ENCODE results near the gene BLOC1S1.

Gene BLOC1S1

GRCh38 chr12:55721601-55722213 is 5.9 kb downstream of the BLOC1S1 start:
- H3K9me3 ChIP-seq (ENCODE audit: control insufficient read depth, insufficient read depth, low read length): no peaks in the 10 kb centered on the region
- peaks cover 36% of the 10 kb centered on the region for H3K36me3 ChIP-seq (ENCODE audit: control insufficient read depth, insufficient read depth, low read length)
- peaks cover 21% of the 10 kb centered on the region for H3K4me1 ChIP-seq (ENCODE audit: control insufficient read depth, insufficient read depth, low read length)
- no peak overlapping the region for H3K4me3 ChIP-seq (ENCODE audit: low read depth, low read length)
- no peak overlapping the region for H3K9ac ChIP-seq (ENCODE audit: low read depth, low read length)
- no peaks in the 10 kb centered on the region for H3K27me3 ChIP-seq (ENCODE audit: control insufficient read depth, insufficient read depth, low read length)
- H3K27ac ChIP-seq (ENCODE audit: low read depth, low read length): peak overlapping the region; percentile 58

- Histone ChIP-seq H3K9ac (ENCODE audit: low read depth, low read length) (no peak overlapping the region), H3K4me1 (ENCODE audit: control insufficient read depth, insufficient read depth, low read length) (peaks cover 16% of the 10 kb centered on the region), H3K27me3 (ENCODE audit: control insufficient read depth, insufficient read depth, low read length) (no peaks in the 10 kb centered on the region), H3K36me3 (ENCODE audit: control insufficient read depth, insufficient read depth, low read length) (peaks cover 42% of the 10 kb centered on the region), H3K27ac (ENCODE audit: low read depth, low read length) (no peak overlapping the region), H3K9me3 (ENCODE audit: control insufficient read depth, insufficient read depth, low read length) (no peaks in the 10 kb centered on the region), H3K4me3 (ENCODE audit: low read depth, low read length) (no peak overlapping the region)
Measured at GRCh38 chr12:55722948-55723347, 7.1 kb downstream of the BLOC1S1 start.

GRCh38 chr12:55723516-55724225 is 7.8 kb downstream of the BLOC1S1 start:
- Histone ChIP-seq H3K4me1 (ENCODE audit: control insufficient read depth, insufficient read depth, low read length) (peaks cover 10% of the 10 kb centered on the region), H3K27ac (ENCODE audit: low read depth, low read length) (no peak overlapping the region), H3K27me3 (ENCODE audit: control insufficient read depth, insufficient read depth, low read length) (no peaks in the 10 kb centered on the region), H3K9me3 (ENCODE audit: control insufficient read depth, insufficient read depth, low read length) (no peaks in the 10 kb centered on the region), H3K4me3 (ENCODE audit: low read depth, low read length) (no peak overlapping the region), H3K9ac (ENCODE audit: low read depth, low read length) (no peak overlapping the region), H3K36me3 (ENCODE audit: control insufficient read depth, insufficient read depth, low read length) (peaks cover 42% of the 10 kb centered on the region)

GRCh38 chr12:55724226-55724939 is 8.5 kb downstream of the BLOC1S1 start:
- H3K4me3 ChIP-seq (ENCODE audit: low read depth, low read length): no peak overlapping the region
- peaks cover 42% of the 10 kb centered on the region for H3K36me3 ChIP-seq (ENCODE audit: control insufficient read depth, insufficient read depth, low read length)
- H3K27me3 ChIP-seq (ENCODE audit: control insufficient read depth, insufficient read depth, low read length): no peaks in the 10 kb centered on the region
- no peaks in the 10 kb centered on the region for H3K9me3 ChIP-seq (ENCODE audit: control insufficient read depth, insufficient read depth, low read length)
- no peak overlapping the region for H3K9ac ChIP-seq (ENCODE audit: low read depth, low read length)
- H3K27ac ChIP-seq (ENCODE audit: low read depth, low read length): no peak overlapping the region
- H3K4me1 ChIP-seq (ENCODE audit: control insufficient read depth, insufficient read depth, low read length): peaks cover 7% of the 10 kb centered on the region

- Histone ChIP-seq H3K27me3 (ENCODE audit: control insufficient read depth, insufficient read depth, low read length) (no peaks in the 10 kb centered on the region), H3K4me3 (ENCODE audit: low read depth, low read length) (no peak overlapping the region), H3K4me1 (ENCODE audit: control insufficient read depth, insufficient read depth, low read length) (peaks cover 10% of the 10 kb centered on the region), H3K36me3 (ENCODE audit: control insufficient read depth, insufficient read depth, low read length) (peaks cover 42% of the 10 kb centered on the region), H3K27ac (ENCODE audit: low read depth, low read length) (no peak overlapping the region), H3K9me3 (ENCODE audit: control insufficient read depth, insufficient read depth, low read length) (no peaks in the 10 kb centered on the region), H3K9ac (ENCODE audit: low read depth, low read length) (no peak overlapping the region)
Measured at GRCh38 chr12:55724940-55725309, 9.1 kb downstream of the BLOC1S1 start.

- Histone ChIP-seq H3K27me3 (ENCODE audit: control insufficient read depth, insufficient read depth, low read length) (no peaks in the 10 kb centered on the region), H3K4me1 (ENCODE audit: control insufficient read depth, insufficient read depth, low read length) (peaks cover 16% of the 10 kb centered on the region), H3K36me3 (ENCODE audit: control insufficient read depth, insufficient read depth, low read length) (peaks cover 42% of the 10 kb centered on the region), H3K4me3 (ENCODE audit: low read depth, low read length) (no peak overlapping the region), H3K9me3 (ENCODE audit: control insufficient read depth, insufficient read depth, low read length) (no peaks in the 10 kb centered on the region), H3K27ac (ENCODE audit: low read depth, low read length) (no peak overlapping the region), H3K9ac (ENCODE audit: low read depth, low read length) (no peak overlapping the region)
Measured at GRCh38 chr12:55725556-55725955, 9.7 kb downstream of the BLOC1S1 start.

GRCh38 chr12:55726971-55727370 is 11.1 kb downstream of the BLOC1S1 start:
- Histone ChIP-seq H3K27ac (ENCODE audit: low read depth, low read length) (peak overlapping the region; percentile 97), H3K4me1 (ENCODE audit: control insufficient read depth, insufficient read depth, low read length) (peaks cover 19% of the 10 kb centered on the region), H3K4me3 (ENCODE audit: low read depth, low read length) (peak overlapping the region; percentile 94), H3K36me3 (ENCODE audit: control insufficient read depth, insufficient read depth, low read length) (peaks cover 42% of the 10 kb centered on the region), H3K9ac (ENCODE audit: low read depth, low read length) (no peak overlapping the region), H3K27me3 (ENCODE audit: control insufficient read depth, insufficient read depth, low read length) (no peaks in the 10 kb centered on the region), H3K9me3 (ENCODE audit: control insufficient read depth, insufficient read depth, low read length) (no peaks in the 10 kb centered on the region)

- Histone ChIP-seq H3K27me3 (ENCODE audit: control insufficient read depth, insufficient read depth, low read length) (no peaks in the 10 kb centered on the region), H3K27ac (ENCODE audit: low read depth, low read length) (peak overlapping the region; percentile 97), H3K4me1 (ENCODE audit: control insufficient read depth, insufficient read depth, low read length) (peaks cover 19% of the 10 kb centered on the region), H3K36me3 (ENCODE audit: control insufficient read depth, insufficient read depth, low read length) (peaks cover 42% of the 10 kb centered on the region), H3K9ac (ENCODE audit: low read depth, low read length) (peak overlapping the region; percentile 81), H3K9me3 (ENCODE audit: control insufficient read depth, insufficient read depth, low read length) (no peaks in the 10 kb centered on the region), H3K4me3 (ENCODE audit: low read depth, low read length) (peak overlapping the region; percentile 94)
Measured at GRCh38 chr12:55727643-55728185, 11.9 kb downstream of the BLOC1S1 start.

- Histone ChIP-seq H3K27ac (ENCODE audit: low read depth, low read length) (peak overlapping the region; percentile 97), H3K9ac (ENCODE audit: low read depth, low read length) (peak overlapping the region; percentile 81), H3K27me3 (ENCODE audit: control insufficient read depth, insufficient read depth, low read length) (no peaks in the 10 kb centered on the region), H3K9me3 (ENCODE audit: control insufficient read depth, insufficient read depth, low read length) (no peaks in the 10 kb centered on the region), H3K36me3 (ENCODE audit: control insufficient read depth, insufficient read depth, low read length) (peaks cover 35% of the 10 kb centered on the region), H3K4me3 (ENCODE audit: low read depth, low read length) (peak overlapping the region; percentile 94), H3K4me1 (ENCODE audit: control insufficient read depth, insufficient read depth, low read length) (peaks cover 19% of the 10 kb centered on the region)
Measured at GRCh38 chr12:55728186-55728938, 12.5 kb downstream of the BLOC1S1 start.

- H3K27me3 ChIP-seq (ENCODE audit: control insufficient read depth, insufficient read depth, low read length): no peaks in the 10 kb centered on the region
- peak within 1 kb of the TSS; percentile 97 for H3K27ac ChIP-seq (ENCODE audit: low read depth, low read length)
- peaks cover 19% of the 10 kb centered on the region for H3K4me1 ChIP-seq (ENCODE audit: control insufficient read depth, insufficient read depth, low read length)
- peak within 1 kb of the TSS; percentile 81 for H3K9ac ChIP-seq (ENCODE audit: low read depth, low read length)
- H3K9me3 ChIP-seq (ENCODE audit: control insufficient read depth, insufficient read depth, low read length): no peaks in the 10 kb centered on the region
- peaks cover 29% of the 10 kb centered on the region for H3K36me3 ChIP-seq (ENCODE audit: control insufficient read depth, insufficient read depth, low read length)
- peak within 1 kb of the TSS; percentile 94 for H3K4me3 ChIP-seq (ENCODE audit: low read depth, low read length)
Measured at GRCh38 chr12:55728939-55729818, 13.3 kb downstream of the BLOC1S1 start, which contains the start of gene CD63. CD63 (minus strand) TSS chr12:55729009; CDS start chr12:55728341, 668 bp downstream.
